HG02852 (cell line): ENCODE results near the gene PEX5L.

Experiments
- ATAC-seq: cut with Tn5 transposase; IDR thresholded peaks from one replicate; pipeline ENCODE4 v1.9.1; 2021; ENCODE audit warnings: mild to moderate bottlenecking, moderate library complexity; ENCODE audit not compliant: unreplicated experiment

PEX5L gene

GRCh38 chr3:179902061-179902460 is 134.7 kb downstream of the PEX5L start:
- ATAC-seq = no peak

GRCh38 chr3:179898024-179898423 is 138.7 kb downstream of the PEX5L start:
- ATAC-seq = peak; percentile 88

GRCh38 chr3:179897231-179897630 is 139.5 kb downstream of the PEX5L start:
- no peak for ATAC-seq

GRCh38 chr3:179896507-179896906 is 140.2 kb downstream of the PEX5L start:
- no peak for ATAC-seq

- ATAC-seq = no peak
Observed at GRCh38 chr3:179895330-179895729, 141.4 kb downstream of the PEX5L start.

- ATAC-seq = no peak
Observed at GRCh38 chr3:179887295-179887943, 149.3 kb downstream of the PEX5L start.

GRCh38 chr3:179885950-179886349 is 150.8 kb downstream of the PEX5L start:
- no peak for ATAC-seq

- ATAC-seq = no peak
Observed at GRCh38 chr3:179884136-179884535, 152.6 kb downstream of the PEX5L start.

- peak; percentile 87 for ATAC-seq
Observed at GRCh38 chr3:179882292-179882691, 154.4 kb downstream of the PEX5L start.

- no peak for ATAC-seq
Observed at GRCh38 chr3:179881791-179882190, 154.9 kb downstream of the PEX5L start.

- ATAC-seq = no peak
Observed at GRCh38 chr3:179880868-179881267, 155.9 kb downstream of the PEX5L start.

GRCh38 chr3:179876440-179876839 is 160.3 kb downstream of the PEX5L start:
- ATAC-seq = no peak

GRCh38 chr3:179872842-179873241 is 163.9 kb downstream of the PEX5L start:
- ATAC-seq = no peak

- ATAC-seq = no peak
Observed at GRCh38 chr3:179871782-179872181, 165.0 kb downstream of the PEX5L start.

GRCh38 chr3:179868715-179869114 is 168.0 kb downstream of the PEX5L start:
- ATAC-seq = no peak

GRCh38 chr3:179867961-179868360 is 168.8 kb downstream of the PEX5L start:
- no peak for ATAC-seq

GRCh38 chr3:179865861-179866505 is 170.8 kb downstream of the PEX5L start:
- no peak for ATAC-seq

- ATAC-seq = no peak
Observed at GRCh38 chr3:179861953-179862352, 174.8 kb downstream of the PEX5L start.

GRCh38 chr3:179861292-179861691 is 175.4 kb downstream of the PEX5L start:
- no peak for ATAC-seq

GRCh38 chr3:179860275-179861107 is 176.2 kb downstream of the PEX5L start:
- peak; percentile 68 for ATAC-seq

- ATAC-seq = peak; percentile 68
Observed at GRCh38 chr3:179853176-179853575, 183.6 kb downstream of the PEX5L start.
